B cell (primary cell): ENCODE measurements around the gene ADAMTS2. TPM values are rescaled to one million over a fixed set of nuclear protein-coding genes. Genes with fewer than 3 reads are reported as not detected.

Experiments used
- ATAC-seq: fragments of 200-7000 bp; cut with Tn5 transposase; one replicate; pipeline ENCODE4 v1.10.0; 2021; ENCODE audit warnings: low read depth, mild to moderate bottlenecking, moderate number of reproducible peaks, moderate library complexity
- CTCF ChIA-PET: fragments of 350-600 bp; sonication (Branson Sonifier 250); formaldehyde crosslinking; loops from one replicate; lab custom pipeline; 2021; ENCODE audit warnings: antibody characterized with exemption, inconsistent platforms; lab: Charles Lee
- POLR2A ChIA-PET: fragments of 350-600 bp; sonication (Branson Sonifier 250); formaldehyde crosslinking; loops from one replicate; lab custom pipeline; 2021; ENCODE audit warnings: antibody characterized with exemption; lab: Charles Lee
- DNase-seq: peaks from one replicate; pipeline ENCODE4 v3.0.0; 2013
- H2AFZ ChIP-seq: 2 replicates; pipeline ENCODE4 v1.6.1; 2012; ENCODE audit warnings: mild to moderate bottlenecking, low read depth, low read length; ENCODE audit not compliant: insufficient read depth, poor library complexity, severe bottlenecking
- H3K27ac ChIP-seq, 2 donors: 1 replicate in 1 of 2; 2 replicates in 1 of 2; pipeline ENCODE4 v1.5.1; 2012 to 2013; ENCODE audit warnings: low read length in 2 of 2, mild to moderate bottlenecking in 2 of 2, moderate library complexity in 1 of 2
- H3K27me3 ChIP-seq, 4 experiments: fragments of 200-600 bp in 1 of 4; sonication (generic) in 1 of 4; replicated peaks in 1 of 4; 1 replicate in 2 of 4; 2 replicates in 2 of 4; pipeline versions ENCODE4 v1.6.1 to v1.7.0; 2013 to 2016; ENCODE audit warnings: low read length in 3 of 4, mild to moderate bottlenecking in 2 of 4, mixed read lengths in 1 of 4, moderate library complexity in 1 of 4; ENCODE audit not compliant: insufficient read depth in 4 of 4, control insufficient read depth in 3 of 4; ENCODE audit errors: control extremely low read depth in 1 of 4
- H3K36me3 ChIP-seq, 2 experiments: replicated peaks in 1 of 2; 1 replicate in 1 of 2; 2 replicates in 1 of 2; pipeline versions ENCODE4 v1.6.1 to v1.7.1; 2013; ENCODE audit warnings: low read length in 1 of 2; ENCODE audit not compliant: insufficient read depth in 2 of 2, control insufficient read depth in 1 of 2; ENCODE audit errors: control extremely low read depth in 1 of 2, extremely low read depth in 1 of 2
- H3K4me1 ChIP-seq, 2 donors: fragments of 200-600 bp in 1 of 2; sonication (generic) in 1 of 2; 1 replicate in 1 of 2; 2 replicates in 1 of 2; pipeline versions ENCODE4 v1.5.1 to v1.6.1; 2013 to 2017; ENCODE audit warnings: low read length in 2 of 2; ENCODE audit not compliant: control insufficient read depth in 2 of 2, insufficient read depth in 2 of 2
- H3K4me2 ChIP-seq: replicated peaks from 2 replicates; pipeline ENCODE3; 2012; ENCODE audit warnings: mild to moderate bottlenecking, low read depth, low read length; ENCODE audit not compliant: poor library complexity, severe bottlenecking
- H3K4me3 ChIP-seq, 5 experiments: fragments of 200-600 bp in 1 of 5; sonication (generic) in 1 of 5; 1 replicate in 3 of 5; 2 replicates in 2 of 5; pipeline versions ENCODE4 v1.5.1 to v1.7.0; 2011 to 2016; ENCODE audit warnings: low read length in 4 of 5, mild to moderate bottlenecking in 4 of 5, low read depth in 2 of 5, control low read depth in 1 of 5, moderate library complexity in 1 of 5; ENCODE audit not compliant: insufficient read depth in 1 of 5; ENCODE audit errors: control extremely low read depth in 1 of 5, extremely low read depth in 1 of 5
- H3K79me2 ChIP-seq: fragments of 200-600 bp; sonication (generic); one replicate; pipeline ENCODE4 v1.6.0; 2016; ENCODE audit warnings: low read length; ENCODE audit not compliant: control insufficient read depth, insufficient read depth
- H3K9ac ChIP-seq: fragments of 200-600 bp; sonication (generic); 2 replicates; pipeline ENCODE4 v1.6.1; 2017; ENCODE audit warnings: mild to moderate bottlenecking, low read length, moderate library complexity
- H3K9me3 ChIP-seq, 3 donors: one replicate each; pipeline versions ENCODE4 v1.6.1 to v1.7.1; 2013; ENCODE audit warnings: low read length in 2 of 3; ENCODE audit not compliant: control insufficient read depth in 2 of 3, insufficient read depth in 1 of 3; ENCODE audit errors: control extremely low read depth in 1 of 3
- H4K20me1 ChIP-seq: 2 replicates; pipeline ENCODE4 v1.6.0; 2012; ENCODE audit warnings: mild to moderate bottlenecking, low read length; ENCODE audit not compliant: insufficient read depth, control insufficient read depth, poor library complexity, severe bottlenecking
- H3K27ac Mint-ChIP-seq: one replicate; pipeline ENCODE4 v1.8.0; 2021; ENCODE audit warnings: mixed read lengths
- H3K27me3 Mint-ChIP-seq: one replicate; pipeline ENCODE4 v1.8.0; 2021; ENCODE audit warnings: mixed read lengths
- H3K4me1 Mint-ChIP-seq: one replicate; pipeline ENCODE4 v1.8.0; 2021; ENCODE audit warnings: mixed read lengths
- H3K4me3 Mint-ChIP-seq: one replicate; pipeline ENCODE4 v1.8.0; 2021; ENCODE audit warnings: mixed read lengths
- H3K9me3 Mint-ChIP-seq: one replicate; pipeline ENCODE4 v1.8.0; 2022; ENCODE audit warnings: mixed read lengths; ENCODE audit not compliant: insufficient read depth
- CTCF ChIP-seq: fragments of 200-600 bp; IDR thresholded peaks from one replicate; pipeline ENCODE4 v1.8.0; 2022; ENCODE audit warnings: antibody characterized with exemption, mild to moderate bottlenecking
- EZH2 ChIP-seq: IDR thresholded peaks from 2 replicates; pipeline ENCODE4 v1.6.1; 2012; ENCODE audit warnings: borderline replicate concordance, low read depth, mild to moderate bottlenecking, moderate library complexity, low read length; ENCODE audit not compliant: insufficient read depth, poor library complexity, severe bottlenecking
- WGBS: methylation state at CpG from one replicate; pipeline ENCODE4 v1.1.5; 2013; ENCODE audit warnings: missing lambda C conversion rate; ENCODE audit not compliant: insufficient coverage; 5-methylcytosine and 5-hydroxymethylcytosine counted together
- intact Hi-C: fragments of 100-400 bp; cut with micrococcal nuclease; formaldehyde crosslinking; loops from one replicate; pipeline ENCODE4 v1.10.0; 2022
- polyA plus RNA-seq: library from polyadenylated mRNA; depleted of rRNA; stranded (reverse); fragments of >200 nt; gene quantifications from 2 replicates; pipeline ENCODE4 v1.2.3, GENCODE V29; 2012
- total RNA-seq, 2 donors: library from RNA; stranded (reverse); fragments of 120-200 nt in 1 of 2; gene quantifications; 1 replicate in 1 of 2; 2 replicates in 1 of 2; pipeline versions ENCODE4 v1.2.3 to v1.2.4, GENCODE V29; 2013 to 2022

Gene ADAMTS2
- total and polyA plus RNA-seq, 2 donors (not counting 1 experiment from before 2014, with no cell fraction given): not detected

DNA sequence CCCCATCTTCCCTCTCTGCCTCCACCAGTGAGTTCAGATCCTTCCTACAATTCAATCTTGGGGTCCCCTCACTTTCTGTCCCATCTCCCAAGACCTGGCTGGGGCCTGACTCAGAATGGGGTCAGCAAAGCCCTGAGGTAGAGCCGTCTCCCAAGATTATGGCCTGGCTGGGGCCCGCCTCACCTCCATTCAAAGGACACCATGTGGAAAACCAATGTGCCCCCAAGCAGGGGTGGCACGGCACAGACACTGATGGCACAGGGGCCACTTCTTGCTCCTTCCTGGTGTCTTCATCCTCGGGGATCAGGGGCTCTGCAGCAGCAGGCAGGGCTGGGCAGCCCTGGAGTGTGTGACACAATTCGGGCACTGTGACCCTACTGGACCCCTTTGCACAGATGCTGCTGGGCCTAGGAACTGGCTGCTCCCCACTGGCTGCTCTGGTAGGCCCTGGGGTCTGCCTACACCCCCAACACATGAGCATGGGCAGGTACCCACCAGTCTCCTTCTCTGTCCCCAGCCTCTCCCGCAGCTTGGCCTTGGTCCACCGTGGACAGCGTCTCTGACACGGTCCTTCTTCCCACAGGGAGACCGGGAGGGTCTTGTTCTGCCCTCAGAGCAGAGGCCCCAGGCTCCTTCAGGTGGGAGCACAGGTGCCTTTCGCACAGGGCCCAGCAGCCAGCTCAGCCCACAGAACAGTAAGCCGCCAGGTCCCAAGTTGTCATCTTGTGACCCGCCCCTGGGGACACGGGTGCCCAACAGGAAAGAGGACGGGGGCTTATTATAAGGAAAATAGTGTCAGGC lies 89.5 kb downstream of the ADAMTS2 start:
- ATAC-seq (no peak), DNase-seq (no peak)
- no peaks in the 10 kb centered on the region for H3K9me3 ChIP-seq
- intact Hi-C loops: no loop called here
- H3K4me1 Mint-ChIP-seq: no peaks in the 10 kb centered on the region
- H3K27me3 ChIP-seq: no peaks in the 10 kb centered on the region
- H4K20me1 ChIP-seq: no peaks in the 10 kb centered on the region
- no peaks in the 10 kb centered on the region for H3K79me2 ChIP-seq
- TF ChIP-seq CTCF (no peak), EZH2 (no peak)
- H3K9ac ChIP-seq: no peak overlapping the region
- CTCF ChIA-PET: no interaction called here
- H3K9me3 Mint-ChIP-seq: no peaks in the 10 kb centered on the region
- no peak overlapping the region for H3K4me3 ChIP-seq
- H2AFZ ChIP-seq: no peak overlapping the region
- POLR2A ChIA-PET: no interaction called here
- no peak overlapping the region for H3K4me3 Mint-ChIP-seq
- no peak overlapping the region for H3K27ac Mint-ChIP-seq
- no peaks in the 10 kb centered on the region for H3K4me1 ChIP-seq
- H3K4me2 ChIP-seq: no peak overlapping the region
- H3K27me3 Mint-ChIP-seq: peaks cover 8% of the 10 kb centered on the region
- H3K27ac ChIP-seq: no peak overlapping the region
- WGBS: 88% methylated on average over 15 of the region's 15 CpGs
- no peaks in the 10 kb centered on the region for H3K36me3 ChIP-seq

DNA sequence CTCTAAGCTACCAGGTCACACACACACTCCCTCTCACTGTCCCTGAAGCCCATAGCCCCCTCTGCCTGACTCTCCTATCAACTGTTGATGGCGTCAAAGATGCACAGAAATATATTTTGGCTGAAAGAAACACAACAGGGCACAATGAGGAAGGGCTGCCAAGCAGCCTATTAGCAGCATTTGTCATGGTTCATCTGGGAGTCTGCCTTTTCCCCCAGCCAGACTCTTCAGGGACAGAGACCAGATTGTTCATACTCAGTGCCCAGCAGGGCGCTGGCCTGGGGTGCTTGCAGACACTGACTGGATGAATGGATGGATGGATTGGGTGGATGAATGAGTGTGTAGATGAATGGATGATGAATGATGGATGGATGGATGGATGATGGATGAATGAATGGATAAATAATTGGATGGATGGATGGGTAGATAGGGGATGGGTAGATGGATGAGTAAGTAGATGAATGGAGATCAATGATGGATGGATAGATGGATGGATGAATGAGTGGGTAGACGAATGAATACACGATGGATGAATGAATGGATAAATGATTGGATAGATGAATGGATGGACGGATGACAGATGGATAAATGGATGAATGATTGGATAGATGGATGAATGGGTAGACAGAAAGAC lies 90.5 kb downstream of the ADAMTS2 start:
- H2AFZ ChIP-seq: no peak overlapping the region
- ATAC-seq (no peak), DNase-seq (no peak)
- WGBS: 99% methylated on average over 5 of the region's 5 CpGs
- no peaks in the 10 kb centered on the region for H3K27me3 ChIP-seq
- H3K4me1 Mint-ChIP-seq: no peaks in the 10 kb centered on the region
- no peaks in the 10 kb centered on the region for H3K9me3 Mint-ChIP-seq
- H3K4me1 ChIP-seq: no peaks in the 10 kb centered on the region
- no peak overlapping the region for H3K27ac Mint-ChIP-seq
- H4K20me1 ChIP-seq: no peaks in the 10 kb centered on the region
- no peak overlapping the region for H3K9ac ChIP-seq
- H3K4me3 ChIP-seq: no peak overlapping the region
- POLR2A ChIA-PET: no interaction called here
- H3K27ac ChIP-seq: no peak overlapping the region
- intact Hi-C loops: no loop called here
- H3K36me3 ChIP-seq: no peaks in the 10 kb centered on the region
- H3K9me3 ChIP-seq: no peaks in the 10 kb centered on the region
- CTCF ChIA-PET: no interaction called here
- H3K27me3 Mint-ChIP-seq: peaks cover 8% of the 10 kb centered on the region
- TF ChIP-seq EZH2: no peak
- no peak for TF ChIP-seq CTCF
- no peak overlapping the region for H3K4me2 ChIP-seq
- H3K79me2 ChIP-seq: no peaks in the 10 kb centered on the region
- H3K4me3 Mint-ChIP-seq: no peak overlapping the region
